Neural crest cell (in vitro differentiated cells): ENCODE results near the gene SYNGR4. TPM values are rescaled to one million over a fixed set of nuclear protein-coding genes. Genes with fewer than 3 reads are reported as not detected.

ENCODE experiments used
- DNase-seq: peaks from one replicate; pipeline ENCODE4 v3.0.0; 2021; ENCODE audit warnings: low read depth, mixed read lengths, low spot score
- H3K27ac Mint-ChIP-seq: one replicate; pipeline ENCODE4 v1.8.0; 2021; ENCODE audit warnings: mild to moderate bottlenecking, mixed read lengths; ENCODE audit not compliant: unreplicated experiment
- H3K27me3 Mint-ChIP-seq: 2 replicates; pipeline ENCODE4 v1.8.0; 2021; ENCODE audit warnings: low read depth, mild to moderate bottlenecking, mixed read lengths
- H3K36me3 Mint-ChIP-seq: 2 replicates; pipeline ENCODE4 v1.8.0; 2021; ENCODE audit warnings: low read depth, mild to moderate bottlenecking, mixed read lengths
- H3K4me1 Mint-ChIP-seq: 2 replicates; pipeline ENCODE4 v1.8.0; 2021; ENCODE audit warnings: mixed read lengths
- H3K4me3 Mint-ChIP-seq: one replicate; pipeline ENCODE4 v1.8.0; 2021; ENCODE audit warnings: mild to moderate bottlenecking, mixed read lengths
- H3K9me3 Mint-ChIP-seq: 2 replicates; pipeline ENCODE4 v1.8.0; 2021; ENCODE audit warnings: mixed read lengths
- total RNA-seq: library from RNA; stranded (reverse); gene quantifications from 2 replicates; pipeline ENCODE4 v1.2.1, GENCODE V29; 2021
- TF ChIP-seq, protein P1 (sequence below): fragments of 200-600 bp; sonication (generic); conservative IDR thresholded peaks from 2 replicates; pipeline ENCODE4 v1.5.0; 2021; ENCODE audit warnings: antibody characterized with exemption, mild to moderate bottlenecking

The SYNGR4 gene
- total RNA-seq, 1 donor from 2014 or later, result not detected

DNA sequence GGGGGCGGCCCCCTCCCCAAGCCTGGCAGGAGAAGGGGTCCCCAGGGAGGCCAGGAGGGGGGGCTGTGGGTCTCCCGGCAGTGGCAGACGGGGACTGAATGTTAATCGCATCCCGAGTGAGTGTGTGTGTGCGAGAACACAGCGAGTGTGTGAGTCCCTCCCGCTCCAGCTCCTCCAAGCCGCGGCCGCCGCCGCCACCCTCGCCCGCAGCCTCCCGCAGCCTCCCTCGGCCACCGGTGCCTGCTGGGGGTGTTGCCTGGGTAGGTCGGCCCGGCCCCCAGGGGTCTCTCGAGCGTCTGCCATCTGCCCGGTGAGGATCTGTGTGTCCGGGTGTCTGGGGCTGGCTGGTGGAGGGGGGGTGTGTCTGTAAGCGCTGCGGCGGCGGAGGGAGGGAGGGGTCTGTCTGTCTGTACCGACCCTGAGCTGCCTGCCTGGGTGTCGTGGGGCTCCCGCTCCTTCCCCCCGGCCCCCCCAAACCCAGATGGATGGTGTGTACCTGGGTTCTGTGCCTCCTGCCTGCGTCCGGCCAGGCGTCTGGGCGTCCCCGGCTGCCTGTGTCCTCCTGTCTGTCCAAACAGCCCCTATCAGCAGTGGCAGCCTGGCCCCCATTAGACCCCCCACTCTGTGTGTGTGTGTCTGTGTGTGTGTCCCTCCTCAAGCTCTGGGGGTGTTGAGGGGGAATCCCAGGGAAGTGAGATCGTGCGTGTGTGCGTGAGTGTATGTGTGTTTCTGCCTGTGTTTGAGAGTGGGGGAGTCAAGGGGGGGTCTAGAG is 29.6 kb downstream of the SYNGR4 start, which contains the start of gene GRIN2D:
GRIN2D (plus strand) TSS at position 110 of the 772 bp plus-strand sequence. CDS start 4,725 bp downstream, outside the sequence.
- TF ChIP-seq, protein P1, sequence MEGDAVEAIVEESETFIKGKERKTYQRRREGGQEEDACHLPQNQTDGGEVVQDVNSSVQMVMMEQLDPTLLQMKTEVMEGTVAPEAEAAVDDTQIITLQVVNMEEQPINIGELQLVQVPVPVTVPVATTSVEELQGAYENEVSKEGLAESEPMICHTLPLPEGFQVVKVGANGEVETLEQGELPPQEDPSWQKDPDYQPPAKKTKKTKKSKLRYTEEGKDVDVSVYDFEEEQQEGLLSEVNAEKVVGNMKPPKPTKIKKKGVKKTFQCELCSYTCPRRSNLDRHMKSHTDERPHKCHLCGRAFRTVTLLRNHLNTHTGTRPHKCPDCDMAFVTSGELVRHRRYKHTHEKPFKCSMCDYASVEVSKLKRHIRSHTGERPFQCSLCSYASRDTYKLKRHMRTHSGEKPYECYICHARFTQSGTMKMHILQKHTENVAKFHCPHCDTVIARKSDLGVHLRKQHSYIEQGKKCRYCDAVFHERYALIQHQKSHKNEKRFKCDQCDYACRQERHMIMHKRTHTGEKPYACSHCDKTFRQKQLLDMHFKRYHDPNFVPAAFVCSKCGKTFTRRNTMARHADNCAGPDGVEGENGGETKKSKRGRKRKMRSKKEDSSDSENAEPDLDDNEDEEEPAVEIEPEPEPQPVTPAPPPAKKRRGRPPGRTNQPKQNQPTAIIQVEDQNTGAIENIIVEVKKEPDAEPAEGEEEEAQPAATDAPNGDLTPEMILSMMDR, result no peak
- peak; percentile 45 for DNase-seq
- peaks cover 31% of the 10 kb centered on the region for H3K4me1 Mint-ChIP-seq
- H3K4me3 Mint-ChIP-seq, result peak within 1 kb of the TSS; percentile 76
- H3K36me3 Mint-ChIP-seq, result peaks cover 3% of the 10 kb centered on the region
- H3K27me3 Mint-ChIP-seq, result peaks cover 59% of the 10 kb centered on the region
- H3K9me3 Mint-ChIP-seq, result no peaks in the 10 kb centered on the region
- H3K27ac Mint-ChIP-seq, result no peak within 1 kb of the TSS

GRCh38 chr19:48394331-48395169 is 30.4 kb downstream of the SYNGR4 start:
- peaks cover 3% of the 10 kb centered on the region for H3K36me3 Mint-ChIP-seq

GRCh38 chr19:48395170-48395455 is 30.9 kb downstream of the SYNGR4 start:
- Mint-ChIP-seq H3K9me3 (no peaks in the 10 kb centered on the region), H3K4me3 (no peak overlapping the region), H3K4me1 (peaks cover 37% of the 10 kb centered on the region), H3K27me3 (peaks cover 69% of the 10 kb centered on the region), H3K36me3 (peaks cover 3% of the 10 kb centered on the region), H3K27ac (no peak overlapping the region)
- TF ChIP-seq, protein P1, result no peak
- DNase-seq, result no peak

More at GRCh38 chr19:48394331-48395169, 30.4 kb downstream of the SYNGR4 start:
- H3K27ac Mint-ChIP-seq, result no peak overlapping the region
- no peak for DNase-seq
- no peaks in the 10 kb centered on the region for H3K9me3 Mint-ChIP-seq
- TF ChIP-seq, protein P1, result no peak
- peaks cover 67% of the 10 kb centered on the region for H3K27me3 Mint-ChIP-seq
- H3K4me1 Mint-ChIP-seq, result peaks cover 33% of the 10 kb centered on the region
- H3K4me3 Mint-ChIP-seq, result peak overlapping the region; percentile 57

- Mint-ChIP-seq H3K27me3 (peaks cover 70% of the 10 kb centered on the region), H3K4me1 (peaks cover 38% of the 10 kb centered on the region), H3K4me3 (no peak overlapping the region), H3K27ac (no peak overlapping the region), H3K9me3 (no peaks in the 10 kb centered on the region), H3K36me3 (peaks cover 3% of the 10 kb centered on the region)
- DNase-seq, result no peak
- TF ChIP-seq, protein P1, result no peak
Measured at GRCh38 chr19:48395499-48395898, 31.3 kb downstream of the SYNGR4 start.

- Mint-ChIP-seq H3K36me3 (peaks cover 3% of the 10 kb centered on the region), H3K9me3 (no peaks in the 10 kb centered on the region), H3K27me3 (peaks cover 70% of the 10 kb centered on the region), H3K4me1 (peaks cover 42% of the 10 kb centered on the region), H3K4me3 (peak overlapping the region; percentile 73), H3K27ac (no peak overlapping the region)
- DNase-seq, result no peak
- TF ChIP-seq, protein P1, result no peak
Measured at GRCh38 chr19:48396016-48396823, 32.1 kb downstream of the SYNGR4 start.
